Activated naive CD4-positive, alpha-beta T cell treated with anti-CD3 and anti-CD28 coated beads, Interleukin-2, amount 10 ng/mL, durations not matched to agents 5 hours and 36 hours (primary cell): ENCODE results near the gene PPP4R3C. TPM values are rescaled to one million over a fixed set of nuclear protein-coding genes. Genes with fewer than 3 reads are reported as not detected.

Experiments used
- total RNA-seq, 2 experiments: library from RNA; stranded (reverse); gene quantifications; one replicate each; pipeline ENCODE4 v1.2.3, GENCODE V29; 2021

The PPP4R3C gene
- not detected for total RNA-seq

DNA sequence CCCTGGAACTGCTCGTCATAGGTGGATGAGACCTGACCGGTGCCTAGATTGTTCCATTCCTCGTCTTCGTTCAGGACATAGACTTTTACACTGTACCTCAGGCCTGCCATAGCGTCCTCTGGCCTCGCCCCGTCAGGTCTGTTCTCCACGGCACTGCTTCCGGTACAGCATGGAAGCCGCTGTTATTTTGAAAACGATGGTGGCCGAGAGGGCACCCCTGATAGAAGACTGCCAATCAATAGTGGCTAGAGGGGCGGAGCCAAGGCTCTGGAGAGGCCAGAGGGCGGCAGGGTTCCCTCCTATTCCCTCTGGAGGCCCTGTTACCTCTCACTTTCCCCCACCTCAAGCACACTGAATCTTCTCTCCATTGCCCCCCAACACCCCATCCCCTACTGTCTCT is at the start of gene PPP4R3C:
TSS of gene PPP4R3C (minus strand) at position 155 of the 400 bp plus-strand sequence. CDS start at position 110, 45 bp downstream.

Other genes starting within 250 kb of the PPP4R3C start
- gene DCAF8L2, start 127.0 kb upstream of the PPP4R3C start, total RNA-seq, result not detected